ENCODE measurements around the gene PRDX2. TPM values are rescaled to one million over a fixed set of nuclear protein-coding genes. Genes with fewer than 3 reads are reported as not detected.

The PRDX2 gene
- total RNA-seq, 1 donor from 2014 or later, result 123 TPM

DNA sequence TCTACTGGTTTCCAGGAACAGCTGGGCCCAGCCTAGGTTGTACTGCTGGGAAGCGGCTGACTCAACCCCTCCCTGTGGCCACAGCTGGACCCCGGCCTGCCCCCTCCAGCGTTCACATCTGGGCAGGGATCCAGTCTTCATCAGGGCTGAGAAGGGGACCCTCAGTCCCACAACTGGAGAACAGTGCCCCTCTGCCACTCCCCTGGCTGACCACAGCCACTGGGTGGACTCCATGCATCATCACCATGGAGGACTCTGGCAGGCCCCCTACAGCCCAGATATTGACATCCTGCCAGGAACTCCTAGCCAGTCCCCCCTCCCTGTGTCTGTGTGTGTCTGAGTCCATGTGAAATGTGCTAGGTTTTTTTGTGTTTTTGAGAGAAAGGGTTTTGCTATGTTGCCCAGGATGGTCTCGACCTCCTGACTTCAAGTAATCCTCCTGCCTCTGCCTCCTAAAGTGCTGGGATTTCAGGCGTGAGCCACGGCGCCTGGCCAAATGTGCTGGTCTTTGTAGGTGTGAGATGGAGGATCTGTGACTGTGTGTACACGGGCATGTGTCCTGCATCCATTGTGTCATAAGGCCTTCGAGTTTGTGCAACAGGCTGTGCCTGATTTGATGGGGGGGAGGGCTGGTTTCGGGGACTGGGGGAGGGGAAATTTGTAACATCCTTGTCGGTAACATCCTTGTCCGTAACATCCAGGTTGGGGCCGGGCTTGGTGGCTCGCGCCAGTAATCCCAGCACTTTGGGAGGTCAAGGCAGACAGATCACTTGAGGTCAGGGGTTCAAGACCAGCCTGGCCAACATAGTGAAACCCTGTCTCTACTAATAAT, 22.2 kb downstream of the PRDX2 start:
- DNase-seq (no peak), ATAC-seq (no peak)
- peak overlapping the region; percentile 72 for H3K4me3 ChIP-seq
- no peaks in the 10 kb centered on the region for H3K36me3 ChIP-seq
- peaks cover 41% of the 10 kb centered on the region for H3K4me1 ChIP-seq
- TF ChIP-seq, protein P1, sequence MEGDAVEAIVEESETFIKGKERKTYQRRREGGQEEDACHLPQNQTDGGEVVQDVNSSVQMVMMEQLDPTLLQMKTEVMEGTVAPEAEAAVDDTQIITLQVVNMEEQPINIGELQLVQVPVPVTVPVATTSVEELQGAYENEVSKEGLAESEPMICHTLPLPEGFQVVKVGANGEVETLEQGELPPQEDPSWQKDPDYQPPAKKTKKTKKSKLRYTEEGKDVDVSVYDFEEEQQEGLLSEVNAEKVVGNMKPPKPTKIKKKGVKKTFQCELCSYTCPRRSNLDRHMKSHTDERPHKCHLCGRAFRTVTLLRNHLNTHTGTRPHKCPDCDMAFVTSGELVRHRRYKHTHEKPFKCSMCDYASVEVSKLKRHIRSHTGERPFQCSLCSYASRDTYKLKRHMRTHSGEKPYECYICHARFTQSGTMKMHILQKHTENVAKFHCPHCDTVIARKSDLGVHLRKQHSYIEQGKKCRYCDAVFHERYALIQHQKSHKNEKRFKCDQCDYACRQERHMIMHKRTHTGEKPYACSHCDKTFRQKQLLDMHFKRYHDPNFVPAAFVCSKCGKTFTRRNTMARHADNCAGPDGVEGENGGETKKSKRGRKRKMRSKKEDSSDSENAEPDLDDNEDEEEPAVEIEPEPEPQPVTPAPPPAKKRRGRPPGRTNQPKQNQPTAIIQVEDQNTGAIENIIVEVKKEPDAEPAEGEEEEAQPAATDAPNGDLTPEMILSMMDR (IDR thresholded peaks at IDR 0.05), result no peak
- H3K27me3 ChIP-seq, result no peaks in the 10 kb centered on the region
- H3K9me3 ChIP-seq, result no peaks in the 10 kb centered on the region
- peak overlapping the region; percentile 93 for H3K27ac ChIP-seq
- intact Hi-C loops (cut with DNase I), result no loop called here

DNA sequence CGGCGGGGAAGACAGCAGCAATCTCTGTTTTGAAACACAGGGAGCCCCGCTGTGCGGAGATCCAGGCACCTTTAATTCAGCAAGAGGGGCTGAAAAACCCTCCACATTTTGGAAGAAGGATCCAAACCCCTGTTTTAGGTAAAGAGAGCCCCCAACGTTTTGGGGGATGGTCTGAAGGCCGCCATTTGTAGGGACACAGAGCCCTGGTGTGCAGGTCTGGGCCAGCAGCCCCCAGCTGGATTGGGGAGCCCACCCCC, 22.8 kb downstream of the PRDX2 start:
- peak overlapping the region; percentile 72 for H3K4me3 ChIP-seq
- no peak for ATAC-seq

DNA sequence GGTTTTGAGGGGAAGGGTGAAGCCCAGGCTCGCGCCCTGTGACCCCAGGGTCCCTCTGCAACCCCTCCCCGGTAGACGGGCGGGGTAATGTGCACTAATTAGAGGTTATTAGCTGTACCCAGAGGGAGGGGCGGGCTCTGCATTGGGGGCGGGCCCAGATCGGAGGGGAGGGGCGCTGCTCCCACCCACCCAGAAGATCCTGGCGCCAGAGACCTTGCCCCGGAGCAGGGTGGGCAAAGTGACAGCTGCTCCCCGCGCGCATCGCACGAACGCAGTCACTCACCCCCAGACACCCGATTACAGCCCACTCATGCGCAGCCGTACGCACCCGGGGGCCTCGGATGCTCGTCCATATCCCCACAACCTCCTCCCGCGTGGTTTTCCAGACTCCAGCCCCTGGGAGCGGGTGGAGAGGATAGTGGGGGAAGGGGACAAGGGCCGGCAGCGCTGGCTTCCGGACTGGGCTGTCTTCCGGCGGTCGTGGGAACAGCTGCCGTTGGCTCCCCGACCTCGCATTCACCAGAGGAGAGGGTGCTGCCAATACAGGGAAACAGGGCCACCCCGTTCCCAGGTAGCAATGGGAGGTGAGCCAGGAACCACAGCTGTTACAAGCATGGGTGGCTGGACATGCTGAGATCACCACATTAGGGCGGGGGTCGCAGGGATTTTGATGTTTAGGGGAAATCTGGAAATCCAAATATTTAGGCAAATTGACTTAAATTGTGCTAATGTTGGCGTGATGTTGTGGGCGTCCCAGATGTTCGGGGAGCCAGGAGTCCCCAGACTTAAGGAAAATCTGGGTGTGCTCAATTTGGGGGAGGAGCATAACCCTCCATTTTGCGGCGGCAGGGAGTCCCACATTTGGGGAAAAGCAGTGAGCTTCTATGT, 23.3 kb downstream of the PRDX2 start:
- Histone ChIP-seq H3K27me3 (no peaks in the 10 kb centered on the region), H3K27ac (peak overlapping the region; percentile 93), H3K4me3 (peak overlapping the region; percentile 72), H3K36me3 (no peaks in the 10 kb centered on the region), H3K9me3 (no peaks in the 10 kb centered on the region), H3K4me1 (peaks cover 30% of the 10 kb centered on the region)
- TF ChIP-seq, protein P1 (IDR thresholded peaks at IDR 0.05), result no peak
- intact Hi-C loops (cut with DNase I), result no loop called here
- DNase-seq (peak; percentile 86), ATAC-seq (peak; percentile 26)

More for the DNA sequence above, 22.8 kb downstream of the PRDX2 start:
- Histone ChIP-seq H3K4me1 (peaks cover 36% of the 10 kb centered on the region), H3K36me3 (no peaks in the 10 kb centered on the region), H3K27ac (peak overlapping the region; percentile 93), H3K27me3 (no peaks in the 10 kb centered on the region), H3K9me3 (no peaks in the 10 kb centered on the region)
- TF ChIP-seq, protein P1 (IDR thresholded peaks at IDR 0.05), result no peak
- DNase-seq, result no peak
- intact Hi-C loops (cut with DNase I), result no loop called here

DNA sequence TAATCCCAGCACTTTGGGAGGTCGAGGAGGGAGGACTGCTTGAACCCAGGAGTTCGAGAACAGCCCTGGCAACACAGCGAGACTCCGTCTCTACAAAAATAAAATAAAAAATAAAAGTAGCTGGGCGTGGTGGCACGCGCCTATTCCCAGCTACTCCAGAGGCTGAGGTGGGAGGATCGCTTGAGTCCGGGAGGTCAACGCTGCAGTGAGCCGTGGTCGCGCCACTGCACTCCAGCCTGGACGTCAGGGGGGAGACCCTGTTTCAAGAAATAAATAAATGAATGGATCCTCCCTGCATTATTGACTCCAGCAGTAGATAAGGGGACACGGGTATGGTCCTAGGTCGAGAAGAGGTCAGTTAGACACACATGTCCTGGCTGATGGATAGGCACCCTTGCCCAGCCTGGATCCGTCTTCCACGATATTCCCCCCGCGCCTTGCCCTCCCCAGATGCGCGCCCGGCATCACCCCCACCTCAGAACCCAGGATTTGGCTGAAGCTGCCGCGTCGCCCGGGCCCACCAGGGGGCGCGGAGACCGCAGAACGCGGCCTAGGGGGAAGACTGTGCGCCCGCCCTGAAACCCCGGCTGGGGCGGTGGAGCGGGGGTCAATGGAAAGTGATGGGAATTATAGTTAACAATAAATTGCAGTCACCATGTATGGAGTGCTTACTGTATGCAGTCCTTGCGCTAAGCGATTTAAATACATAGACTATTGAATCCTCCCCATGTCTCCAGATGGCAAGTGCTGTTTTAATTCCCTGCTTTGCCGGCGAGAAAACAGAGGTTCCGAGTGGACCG, 24.2 kb downstream of the PRDX2 start:
- ATAC-seq, result peak; percentile 57
- Histone ChIP-seq H3K27ac (peak overlapping the region; percentile 93), H3K4me1 (peaks cover 24% of the 10 kb centered on the region), H3K9me3 (no peaks in the 10 kb centered on the region), H3K27me3 (no peaks in the 10 kb centered on the region), H3K4me3 (peak overlapping the region; percentile 72), H3K36me3 (no peaks in the 10 kb centered on the region)
- DNase-seq, result peak; percentile 93
- TF ChIP-seq, protein P1 (IDR thresholded peaks at IDR 0.05), result peak; percentile 96
- intact Hi-C loops (cut with DNase I), result loop anchor here (2.0 kb wide), 1 partner anchor 19 kb away; no protein-coding TSS in a partner anchor
